Measurements from ENCODE around the gene KAT7.
A peak's percentile ranks its signal among the peaks of the same experiment; 100 is the strongest.
"Not testable (repeated sequence)": the region's sequence is repeated elsewhere in the genome, so short reads cannot be mapped to it uniquely, and the experiment has no call there.

The KAT7 gene

GRCh38 chr17:49814781-49815529, 26.5 kb downstream of the KAT7 start:
- DNase-seq, result peak in 1 of 2 donors; percentile 4

- DNase-seq, result no peak
Measured at GRCh38 chr17:49815761-49816281, 27.3 kb downstream of the KAT7 start.

DNA sequence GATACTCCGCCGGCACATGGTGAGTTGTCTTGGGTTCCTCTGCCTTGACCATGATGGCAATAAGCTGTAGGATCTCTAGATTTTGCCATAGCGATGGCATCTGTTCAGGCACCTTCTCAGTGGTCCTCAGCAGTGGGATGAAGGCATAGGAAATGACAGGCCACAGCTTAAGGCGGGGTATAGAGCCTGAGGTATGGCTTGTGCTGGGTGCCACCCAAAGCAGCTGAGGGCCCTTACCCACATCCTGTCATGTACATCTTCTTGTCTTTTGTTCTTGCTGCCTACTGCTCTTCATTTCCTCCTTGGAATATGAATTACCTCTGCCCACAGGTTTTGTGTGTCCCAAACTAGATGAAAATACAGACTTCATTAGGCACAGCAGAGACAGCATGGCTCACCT, 29.5 kb downstream of the KAT7 start:
- DNase-seq, result no peak

GRCh38 chr17:49819138-49819537, 30.7 kb downstream of the KAT7 start:
- no peak for DNase-seq

DNA sequence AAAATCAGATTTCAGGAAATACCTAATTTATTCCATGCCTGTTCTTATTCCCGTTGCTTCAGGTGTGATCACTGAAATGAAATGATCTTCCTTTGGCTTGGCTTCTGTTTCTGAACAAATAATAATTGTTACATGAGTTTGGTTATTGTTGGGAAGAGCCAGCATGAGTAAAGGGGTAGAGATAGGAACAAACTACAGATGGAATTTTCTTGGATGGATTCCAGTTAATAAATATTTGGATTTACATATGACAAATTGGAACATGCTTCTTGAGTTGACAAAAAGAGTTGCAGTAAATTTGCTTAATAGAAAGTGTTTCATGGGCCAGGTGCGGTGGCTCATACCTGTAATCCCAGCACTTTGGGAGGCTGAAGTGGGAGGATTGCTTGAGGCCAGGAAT, 31.2 kb downstream of the KAT7 start:
- DNase-seq, result no peak

DNA sequence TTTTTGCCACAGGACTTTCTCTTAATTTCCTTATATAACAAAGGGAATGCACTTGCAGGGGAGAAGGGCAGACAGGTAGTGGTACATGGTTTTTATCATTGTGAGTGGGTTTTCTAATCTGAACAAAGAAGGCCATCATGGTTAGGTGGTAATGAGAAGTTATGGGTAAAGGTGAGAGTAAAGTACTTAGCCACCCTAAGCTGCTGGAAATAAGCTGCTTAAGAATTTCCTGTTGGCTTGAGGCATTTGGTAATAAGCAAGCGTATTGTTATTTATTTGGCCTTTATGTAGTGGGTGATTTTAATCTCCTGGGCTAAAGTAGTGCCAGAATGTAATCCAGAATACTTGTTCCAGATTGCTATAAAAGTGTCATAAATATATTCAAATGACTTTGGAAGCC, 32.3 kb downstream of the KAT7 start:
- DNase-seq, result no peak

DNA sequence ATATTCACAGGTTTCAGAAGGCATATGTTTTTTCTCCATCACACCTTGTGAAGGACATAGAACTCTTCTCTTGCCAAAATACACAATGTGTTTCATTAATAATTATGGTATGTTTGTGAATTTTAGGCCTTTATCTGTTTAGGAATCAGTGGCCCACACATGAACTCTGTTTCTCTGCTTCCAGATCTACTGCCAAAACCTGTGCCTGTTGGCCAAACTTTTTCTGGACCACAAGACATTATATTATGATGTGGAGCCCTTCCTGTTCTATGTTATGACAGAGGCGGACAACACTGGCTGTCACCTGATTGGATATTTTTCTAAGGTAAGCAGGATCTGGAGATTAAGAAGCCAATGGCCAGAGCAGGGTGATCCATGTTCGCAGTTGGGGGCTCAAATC, 33.0 kb downstream of the KAT7 start:
- DNase-seq, result no peak

GRCh38 chr17:49821916-49822315, 33.4 kb downstream of the KAT7 start:
- no peak for DNase-seq

GRCh38 chr17:49822829-49823228, 34.3 kb downstream of the KAT7 start:
- no peak for DNase-seq

DNA sequence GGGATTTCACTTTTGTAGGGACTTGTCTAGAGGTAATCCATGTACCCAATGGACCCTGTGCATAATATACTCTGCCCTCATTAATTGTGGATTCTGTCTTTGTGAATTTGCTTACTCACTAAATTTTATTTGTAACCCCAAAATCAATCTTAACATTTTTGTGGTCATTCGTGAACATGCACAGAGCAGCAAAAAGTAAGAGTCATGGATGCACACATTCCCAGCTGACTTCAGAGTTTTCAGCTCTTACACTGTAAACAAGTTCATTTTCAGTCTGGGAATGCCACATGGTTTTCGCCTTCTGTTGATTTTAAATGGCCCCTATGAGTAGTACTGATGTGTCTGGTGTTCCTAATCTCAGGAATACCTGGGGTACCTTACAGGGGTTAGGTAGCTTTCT, 35.1 kb downstream of the KAT7 start:
- no peak for DNase-seq

- DNase-seq, result no peak
Measured at GRCh38 chr17:49825645-49826044, 37.2 kb downstream of the KAT7 start.

GRCh38 chr17:49828325-49828724, 39.8 kb downstream of the KAT7 start:
- DNase-seq, result not testable (repeated sequence)

GRCh38 chr17:49829026-49829425, 40.5 kb downstream of the KAT7 start:
- no peak for DNase-seq

DNA sequence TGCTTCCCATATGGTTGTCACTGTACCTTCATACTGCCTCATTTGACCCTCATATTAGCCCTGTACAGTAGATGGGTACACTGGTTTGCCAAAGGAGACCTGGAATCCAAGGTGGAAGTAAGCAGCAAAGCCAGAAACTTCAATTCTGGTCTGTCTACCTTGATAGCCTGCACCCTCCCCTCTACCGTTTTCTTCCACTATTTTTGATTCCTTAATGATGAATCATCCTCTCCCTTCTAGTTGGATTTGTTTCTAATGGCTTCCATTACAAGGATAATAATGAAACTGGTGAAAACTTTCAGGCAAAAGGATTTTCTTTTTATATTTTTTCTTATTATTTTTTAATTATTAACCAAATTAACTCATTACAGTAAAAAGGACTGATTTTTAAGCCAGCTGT, 42.1 kb downstream of the KAT7 start:
- no peak for DNase-seq

GRCh38 chr17:49832840-49833599, 44.5 kb downstream of the KAT7 start:
- DNase-seq, result no peak

- DNase-seq, result no peak
Measured at GRCh38 chr17:49834118-49834743, 45.8 kb downstream of the KAT7 start.

DNA sequence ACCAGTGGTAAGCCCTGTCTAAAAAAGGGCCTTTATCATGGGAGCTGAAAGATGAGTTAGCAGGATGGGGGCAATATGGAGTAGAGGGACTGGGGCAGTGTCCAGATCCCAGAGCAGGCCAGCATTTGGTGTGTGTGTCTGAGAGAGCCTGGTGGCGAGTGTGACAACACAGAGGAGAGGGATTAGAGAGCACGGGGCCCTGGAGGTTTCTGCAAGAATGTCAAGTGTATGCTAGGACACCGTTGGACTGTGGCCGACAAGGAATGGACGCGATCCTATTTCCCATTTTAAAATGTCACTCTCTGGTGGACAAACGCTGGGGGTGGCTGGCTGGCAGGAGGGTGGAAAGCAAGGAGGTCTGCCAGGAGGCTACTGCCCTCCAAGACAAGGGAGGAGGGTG, 47.0 kb downstream of the KAT7 start:
- DNase-seq, result no peak

DNA sequence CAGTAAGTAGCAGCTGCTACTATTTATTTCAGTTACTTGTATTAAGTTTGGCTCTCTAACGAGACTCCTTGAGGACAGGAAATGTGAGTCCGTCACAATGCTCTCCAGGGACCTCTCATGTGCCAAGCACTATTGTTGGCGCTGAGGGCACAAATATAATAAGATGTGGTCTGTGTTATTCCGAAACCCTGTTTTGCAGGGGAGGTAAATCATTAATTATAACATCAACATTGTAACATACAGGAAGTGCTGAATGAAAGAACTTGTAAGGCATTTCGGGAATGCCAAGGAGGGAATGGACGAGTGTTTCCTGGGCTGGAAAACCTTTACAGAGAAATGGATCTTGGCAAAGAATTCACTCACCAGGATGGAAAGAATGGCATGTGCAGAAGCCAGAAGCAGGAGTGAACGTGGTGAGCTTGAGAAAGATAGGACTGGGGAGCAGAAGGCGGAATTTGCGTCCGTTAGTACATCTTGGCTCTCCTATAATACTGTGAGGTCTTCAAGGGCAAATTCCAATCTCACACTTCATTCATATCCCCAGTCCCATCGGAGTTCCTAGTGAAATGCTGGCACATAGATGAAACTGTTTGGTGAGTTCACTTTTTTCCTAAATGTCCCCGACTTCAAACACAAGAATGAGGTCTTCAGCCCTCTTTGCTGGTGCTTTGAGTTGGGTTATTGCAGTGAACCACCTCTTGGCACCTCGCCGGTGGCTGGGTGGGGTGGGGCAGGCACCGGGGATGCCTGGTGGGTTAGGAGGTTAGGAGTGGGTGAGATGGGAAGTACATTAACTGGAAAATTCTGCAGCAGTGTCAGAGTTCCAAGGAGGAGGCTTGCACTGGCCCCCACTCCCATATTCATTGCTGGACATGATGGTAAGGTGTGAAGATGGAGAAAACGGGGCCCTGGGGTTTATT, 47.9 kb downstream of the KAT7 start:
- no peak for DNase-seq

GRCh38 chr17:49839455-49839854, 51.0 kb downstream of the KAT7 start:
- no peak for DNase-seq

DNA sequence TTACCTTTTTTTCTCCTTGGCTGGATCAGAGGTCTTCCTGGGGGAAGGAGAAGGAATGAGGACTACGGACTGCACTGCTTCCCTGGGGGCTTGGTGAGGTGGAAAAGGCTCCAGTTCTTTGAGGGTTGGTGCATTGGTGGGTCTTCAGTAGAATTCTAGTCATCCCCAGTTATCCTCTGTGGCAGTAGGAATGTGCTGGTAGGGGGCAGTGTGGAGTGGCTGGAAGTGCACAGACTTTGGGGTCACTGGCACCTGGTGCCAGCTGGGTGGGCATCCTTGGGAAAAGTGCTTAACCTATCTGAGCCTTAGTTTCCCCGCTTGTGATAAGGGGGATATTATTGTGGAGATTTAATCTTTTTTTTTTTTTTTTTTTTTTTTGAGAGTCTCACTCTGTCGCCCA, 53.1 kb downstream of the KAT7 start:
- no peak for DNase-seq

DNA sequence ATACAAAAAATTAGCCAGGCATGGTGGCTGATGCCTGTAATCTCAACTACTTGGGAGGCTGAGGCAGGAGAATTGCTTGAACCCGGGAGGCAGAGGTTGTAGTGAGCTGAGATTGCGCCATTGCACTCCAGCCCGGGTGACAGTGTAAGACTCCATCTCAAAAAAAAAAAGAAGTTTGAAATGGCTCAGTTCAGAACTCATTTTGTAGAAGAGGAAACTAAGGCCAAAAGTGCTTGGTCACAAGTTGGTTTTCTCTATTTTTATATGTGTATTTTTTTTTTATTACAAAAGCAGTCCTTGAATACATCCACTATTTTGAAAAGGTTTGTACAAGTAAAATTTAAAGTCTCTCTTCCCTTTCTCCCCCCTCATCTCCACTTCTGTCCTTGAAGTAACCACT, 53.9 kb downstream of the KAT7 start:
- no peak for DNase-seq

GRCh38 chr17:49842846-49843245, 54.4 kb downstream of the KAT7 start:
- DNase-seq, result no peak

Data from hippocampal formation (tissue), 2 donors.